ENCODE results near the gene CEP55.

DNA sequence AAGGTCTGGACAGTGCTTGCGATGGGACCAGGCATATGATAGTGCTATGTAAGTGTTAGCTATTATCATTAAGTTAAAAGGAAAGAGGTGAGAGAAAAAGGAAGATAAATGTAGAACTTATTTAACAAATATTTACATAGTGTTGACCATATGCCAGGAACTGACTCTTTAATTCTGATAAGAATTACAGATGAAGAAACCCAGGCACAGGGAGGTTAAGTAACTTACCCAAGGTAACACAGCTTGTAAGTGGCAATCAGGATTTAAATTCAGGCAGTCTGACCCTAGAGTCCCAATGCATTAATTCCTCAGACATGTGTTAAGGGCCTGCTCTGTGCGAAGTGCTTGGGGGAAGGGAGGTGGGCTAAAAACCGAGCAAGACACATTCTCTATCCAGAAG lies 81.2 kb downstream of the CEP55 start:
- TF ChIP-seq POLR2A (IDR thresholded peaks at IDR 0.05): no peak
- no peak for TF ChIP-seq POLR2AphosphoS5 (IDR thresholded peaks at IDR 0.05)

Measured in sigmoid colon (tissue), 4 donors.